Astrocyte of the hippocampus (primary cell): ENCODE measurements around the gene F2RL3.
"Not testable (repeated sequence)": the region's sequence is repeated elsewhere in the genome, so short reads cannot be mapped to it uniquely, and the experiment has no call there.

Source experiments
- DNase-seq: peaks from one replicate; pipeline ENCODE4 v3.0.0; 2011; ENCODE audit warnings: low read depth, low spot score

F2RL3 gene

DNA sequence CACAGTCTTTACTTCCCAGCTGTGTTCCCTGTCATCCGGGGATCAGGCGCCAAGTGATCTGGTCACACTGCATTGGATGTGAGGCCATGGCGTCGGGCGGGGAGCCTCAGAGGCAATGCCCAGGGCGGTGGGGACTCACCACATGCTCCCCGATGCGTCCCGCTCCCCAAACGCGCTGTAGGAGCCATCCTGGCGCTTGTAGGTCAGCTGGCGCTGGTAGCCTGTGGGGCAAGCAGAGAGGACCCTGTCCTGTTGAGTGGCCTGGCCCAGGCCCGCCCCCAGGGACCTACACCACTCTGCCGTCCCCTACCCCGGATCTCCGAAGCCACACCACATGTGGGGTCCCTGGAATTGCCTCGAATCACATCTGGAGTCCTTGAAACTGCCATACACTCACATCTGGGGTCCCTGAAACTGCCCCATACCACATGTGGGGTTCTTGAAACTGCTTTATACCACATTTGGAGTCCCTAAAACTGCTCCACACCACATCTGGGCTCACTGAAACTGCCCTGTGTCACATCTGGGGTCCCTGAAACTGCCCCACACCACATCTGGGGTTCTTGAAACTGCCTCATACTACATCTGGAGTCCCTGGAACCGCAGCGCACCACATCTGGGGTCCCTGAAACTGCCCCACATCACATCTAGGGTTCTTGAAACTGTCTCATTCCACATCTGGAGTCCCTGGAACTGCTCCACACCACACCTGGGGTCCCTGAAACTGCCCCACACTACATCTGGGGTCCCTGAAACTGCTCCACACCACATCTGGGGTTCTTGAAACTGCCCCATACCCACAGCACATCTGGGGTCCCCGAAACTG lies 33.2 kb downstream of the F2RL3 start:
- no peak for DNase-seq

DNA sequence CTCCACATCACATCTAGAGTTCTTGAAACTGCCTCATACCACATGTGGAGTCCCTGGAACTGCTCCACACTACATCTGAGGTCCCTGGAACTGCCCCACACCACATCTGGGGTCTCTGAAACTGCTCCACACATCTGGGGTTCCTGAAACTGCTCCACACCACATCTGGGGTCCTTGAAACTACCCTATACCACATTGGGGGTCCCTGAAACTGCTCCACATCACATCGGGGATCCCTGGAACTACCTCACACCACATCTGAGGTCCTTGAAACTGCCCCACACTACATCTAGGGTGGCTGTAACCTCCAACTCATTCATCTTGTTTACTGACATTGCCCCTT lies 33.8 kb downstream of the F2RL3 start:
- DNase-seq = no peak

DNA sequence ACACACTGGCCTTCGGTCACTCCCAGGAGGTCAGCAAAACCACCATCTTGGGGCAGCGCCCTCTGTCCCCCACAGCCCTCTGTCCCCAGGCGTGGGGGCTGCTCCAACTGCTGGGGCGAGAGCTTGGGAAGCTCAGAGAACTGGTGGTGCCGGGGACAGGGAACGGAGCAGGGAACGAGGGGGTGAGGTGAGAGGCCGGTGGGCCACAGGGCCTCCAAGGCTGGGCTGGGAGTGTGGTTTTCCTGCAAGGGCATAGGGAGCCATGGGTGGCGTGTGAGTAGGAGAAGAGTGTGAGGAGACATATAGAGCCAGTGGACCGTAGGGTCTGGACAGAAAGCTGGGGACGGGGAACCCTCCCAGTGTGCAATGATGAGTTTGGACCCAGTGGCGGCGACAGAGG lies 34.1 kb downstream of the F2RL3 start:
- DNase-seq = no peak

DNA sequence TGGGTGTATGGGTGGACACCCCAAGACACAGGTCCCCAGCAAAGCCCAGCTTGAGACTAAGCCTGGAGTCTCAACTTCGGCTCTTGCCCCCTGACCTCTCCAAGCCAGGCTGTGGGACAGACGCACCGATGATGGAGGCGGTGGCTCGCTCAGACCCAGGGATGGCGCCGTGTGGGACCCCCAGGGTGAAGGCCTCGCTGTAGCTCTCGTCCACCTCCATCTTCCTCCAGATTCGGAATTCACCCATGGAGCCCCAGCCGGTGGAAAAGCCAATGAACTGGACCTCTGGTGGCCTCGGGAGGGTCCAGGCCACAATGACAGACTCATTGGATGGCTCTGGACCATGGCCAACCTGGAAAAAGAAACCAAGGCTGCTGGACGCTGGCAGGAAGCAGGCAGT lies 39.1 kb downstream of the F2RL3 start:
- DNase-seq = no peak

DNA sequence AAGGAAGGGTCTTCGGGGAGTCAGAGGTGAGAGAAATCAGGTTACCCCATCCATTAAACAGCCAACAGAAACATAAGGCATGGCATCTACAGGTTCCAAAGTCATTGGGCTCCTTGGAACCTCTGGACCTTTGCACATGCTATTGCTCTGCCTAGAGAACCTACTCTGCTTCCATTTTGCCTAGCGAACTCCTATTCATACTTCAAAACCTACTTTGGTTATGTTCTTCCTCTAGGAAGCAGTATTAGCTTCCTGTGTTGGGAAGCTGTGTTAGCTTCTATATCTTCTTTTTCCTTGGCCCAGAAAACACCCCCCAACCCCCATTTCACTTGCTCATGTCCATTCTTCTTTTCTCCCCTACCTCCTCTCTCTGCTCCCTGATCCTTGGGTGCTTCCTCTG lies 39.6 kb downstream of the F2RL3 start:
- no peak for DNase-seq

DNA sequence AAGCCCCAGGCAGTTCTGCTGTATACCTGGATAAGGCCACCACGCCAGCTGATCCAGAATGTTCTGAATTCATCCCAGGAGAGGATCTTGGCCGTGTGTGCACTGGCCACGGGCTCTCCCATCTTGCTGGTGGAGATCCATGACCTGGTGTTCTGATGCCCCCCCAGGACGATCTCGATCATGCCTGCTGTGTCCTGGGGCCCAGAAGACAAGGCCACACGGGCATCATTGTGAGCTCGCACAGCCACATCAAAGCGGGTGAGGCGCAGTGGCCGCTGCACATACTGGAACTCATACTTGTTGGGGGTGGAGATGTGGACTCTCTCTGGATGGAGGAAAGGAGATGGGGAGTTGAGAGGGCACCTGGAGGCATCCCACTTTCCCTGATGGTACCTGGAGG lies 40.1 kb downstream of the F2RL3 start:
- no peak for DNase-seq

DNA sequence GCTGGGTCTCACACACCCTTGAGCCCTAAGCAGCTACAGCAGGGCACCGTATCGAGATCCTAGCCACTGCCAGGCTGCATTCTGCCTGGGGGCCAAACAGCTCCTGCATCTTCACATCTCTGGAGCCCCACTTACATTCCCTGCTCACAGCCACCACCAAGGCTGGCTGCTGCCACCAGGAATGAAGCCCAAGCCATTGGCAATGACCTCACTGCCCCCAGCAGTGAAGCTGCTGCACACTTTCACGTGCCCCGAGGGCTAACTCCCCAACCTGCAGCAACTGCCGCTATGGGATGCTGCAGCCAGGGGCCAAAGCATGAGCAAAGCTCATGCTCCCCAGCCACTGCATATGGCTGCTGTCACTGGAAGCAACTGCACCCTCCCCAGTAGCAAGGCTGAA lies 42.0 kb downstream of the F2RL3 start:
- DNase-seq = no peak

DNA sequence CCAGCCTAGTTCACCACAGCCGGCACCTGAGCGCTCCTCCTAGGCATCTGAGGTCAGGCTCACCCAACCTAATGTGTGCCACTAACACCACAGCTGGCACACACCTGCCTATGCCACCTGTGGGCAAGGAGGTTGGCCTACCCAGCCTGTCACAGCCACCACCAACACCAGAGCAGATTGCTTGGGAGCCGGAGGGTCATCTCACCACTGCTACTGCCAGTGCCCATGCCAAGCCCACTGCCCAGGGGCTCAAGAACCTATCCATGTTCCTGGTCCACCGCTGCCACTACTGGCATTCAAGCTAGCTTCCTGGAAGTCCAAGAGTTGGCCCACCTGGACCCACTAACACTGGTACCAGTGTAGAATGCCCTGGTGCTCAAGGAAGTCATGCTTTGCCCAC lies 42.5 kb downstream of the F2RL3 start:
- DNase-seq = no peak

DNA sequence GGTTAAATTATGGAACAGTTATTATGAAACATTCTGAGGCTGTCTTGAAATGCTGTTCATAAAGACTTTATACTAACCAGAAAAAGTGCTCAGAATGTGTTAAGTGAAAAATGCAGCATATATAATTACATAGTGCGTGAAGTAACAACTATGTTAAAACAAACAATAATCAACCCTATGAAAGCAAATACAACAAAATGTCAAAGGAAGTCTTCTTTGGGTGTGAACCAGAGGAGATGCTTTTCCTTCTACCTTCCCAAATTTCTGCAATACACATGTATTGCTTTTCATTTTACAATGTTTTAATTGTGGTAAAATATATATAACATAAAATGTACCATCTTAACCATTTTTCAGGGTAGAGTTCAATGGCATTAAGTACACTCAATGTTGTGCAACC lies 45.7 kb downstream of the F2RL3 start:
- DNase-seq = no peak

DNA sequence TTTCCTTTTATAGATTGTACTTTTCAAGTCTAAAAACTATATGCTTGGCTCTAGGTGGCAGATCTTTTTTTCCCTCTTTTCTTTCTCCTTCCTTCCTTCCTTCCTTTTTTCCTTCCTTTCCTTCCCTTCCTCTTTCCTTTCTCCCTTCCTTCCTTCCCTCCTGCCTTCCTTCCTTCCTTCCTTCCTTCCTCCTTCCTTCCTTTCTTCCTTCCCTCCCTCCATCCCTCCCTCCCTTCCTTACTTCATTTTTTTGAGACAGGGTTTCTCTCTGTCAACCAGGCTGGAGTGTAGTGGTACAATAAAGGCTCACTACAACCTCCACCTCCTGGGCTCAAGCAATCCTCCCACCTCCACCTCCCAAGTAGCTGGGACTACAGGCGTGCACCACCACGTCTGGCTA lies 48.1 kb downstream of the F2RL3 start:
- DNase-seq = no peak

DNA sequence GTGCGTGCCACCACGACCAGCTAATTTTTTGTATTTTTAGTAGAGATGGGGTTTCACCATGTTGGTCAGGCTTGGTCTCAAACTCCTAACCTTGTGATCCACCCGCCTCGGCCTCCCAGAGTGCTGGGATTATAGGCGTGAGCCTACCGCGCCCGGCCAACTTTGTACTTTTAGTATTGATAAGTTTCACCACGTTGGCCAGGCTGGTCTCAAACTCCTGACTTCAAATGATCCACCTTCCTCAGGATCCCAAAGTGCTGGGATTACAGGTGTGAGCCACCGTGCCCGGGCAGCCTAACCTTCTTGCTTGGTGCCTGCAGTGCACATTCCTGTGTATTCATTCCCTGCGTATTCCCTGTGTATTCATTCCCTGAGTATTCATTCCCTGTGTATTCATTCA lies 49.0 kb downstream of the F2RL3 start:
- not testable (repeated sequence) for DNase-seq

DNA sequence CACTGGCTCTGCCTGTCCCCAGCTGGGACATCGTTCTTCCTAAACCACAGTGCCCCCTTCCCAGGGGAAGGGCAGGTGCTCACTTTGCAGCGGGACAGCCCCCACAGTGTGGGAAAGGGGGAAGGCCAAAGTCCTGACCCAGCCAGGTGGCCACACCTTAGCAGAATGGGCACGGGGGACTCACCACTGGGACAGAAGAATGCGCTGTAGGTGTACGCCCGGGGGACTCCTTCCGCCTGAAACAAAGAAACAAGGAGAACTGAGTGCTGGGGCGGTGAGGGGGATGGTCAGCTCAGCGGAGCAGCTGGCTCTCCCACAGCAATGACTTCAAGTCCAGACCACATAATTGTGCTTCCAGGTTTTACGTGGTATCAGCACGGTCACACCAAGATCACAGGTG lies 49.4 kb downstream of the F2RL3 start:
- DNase-seq = no peak

DNA sequence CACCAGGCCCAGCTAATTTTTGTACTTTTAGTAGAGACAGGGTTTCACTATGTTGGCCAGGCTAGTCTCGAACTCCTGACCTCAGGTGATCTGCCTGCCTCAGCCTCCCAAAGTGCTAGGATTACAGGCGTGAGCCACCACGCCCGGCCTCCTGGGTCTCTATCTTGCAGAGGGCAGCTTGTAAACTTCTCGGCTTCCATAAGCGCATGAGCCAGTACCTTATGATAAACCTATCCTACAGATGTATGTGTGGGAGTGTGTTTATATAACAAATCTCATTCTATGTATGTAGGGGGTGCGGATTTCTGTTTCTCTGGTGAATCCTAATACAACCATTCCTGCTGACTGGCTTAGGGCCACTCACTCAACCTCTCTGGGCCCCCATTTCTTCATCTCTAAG lies 51.3 kb downstream of the F2RL3 start:
- not testable (repeated sequence) for DNase-seq

DNA sequence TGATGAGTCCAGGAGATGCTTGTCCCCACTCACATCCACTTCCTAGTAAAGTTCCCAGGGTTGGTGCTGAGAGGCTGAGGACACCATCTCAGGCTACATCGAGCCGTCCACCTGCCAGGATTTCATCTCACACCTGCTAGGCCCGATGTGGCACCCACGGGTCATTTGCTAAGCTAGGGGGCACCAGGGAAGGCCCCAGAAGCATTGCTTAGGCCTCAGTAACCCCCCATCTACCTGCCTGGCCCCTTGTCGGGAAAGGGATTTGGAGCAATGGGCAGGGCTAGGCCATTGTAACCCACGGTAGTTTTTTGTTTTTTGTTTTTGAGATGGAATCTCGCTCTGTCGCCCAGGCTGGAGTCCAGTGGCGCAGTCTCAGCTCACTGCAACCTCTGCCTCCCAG lies 51.8 kb downstream of the F2RL3 start:
- DNase-seq = no peak
